ENCODE measurements around the gene SZT2.

- TF ChIP-seq CTCF (IDR thresholded peaks at IDR 0.05; ENCODE audit: low read depth, low read length) (no peak), EZH2phosphoT487 (IDR thresholded peaks at IDR 0.05; ENCODE audit: low read depth) (no peak)
Observed at GRCh38 chr1:43381612-43382011, 8.1 kb upstream of the SZT2 start.

All from OCI-LY3 (cell line).